Duodenal mucosa (tissue), 2 donors: ENCODE results near the gene IGSF5.
"Not testable (repeated sequence)": the region's sequence is repeated elsewhere in the genome, so short reads cannot be mapped to it uniquely, and the experiment has no call there.

ENCODE experiments used
- H3K27ac ChIP-seq: one replicate; pipeline ENCODE4 v1.7.0; 2013; ENCODE audit warnings: low read depth, low read length
- H3K27me3 ChIP-seq, 2 donors: one replicate each; pipeline ENCODE4 v1.7.0; 2013; ENCODE audit warnings: low read length in 2 of 2, control low read depth in 1 of 2; ENCODE audit not compliant: insufficient read depth in 2 of 2, control insufficient read depth in 1 of 2
- H3K36me3 ChIP-seq, 2 donors: one replicate each; pipeline ENCODE4 v1.7.0; 2013; ENCODE audit warnings: low read length in 2 of 2, control low read depth in 1 of 2; ENCODE audit not compliant: insufficient read depth in 2 of 2, control insufficient read depth in 1 of 2
- H3K4me1 ChIP-seq, 2 donors: one replicate each; pipeline ENCODE4 v1.7.0; 2013; ENCODE audit warnings: low read length in 2 of 2, control low read depth in 1 of 2; ENCODE audit not compliant: insufficient read depth in 2 of 2, control insufficient read depth in 1 of 2
- H3K4me3 ChIP-seq, 2 donors: one replicate each; pipeline ENCODE4 v1.7.0; 2013; ENCODE audit warnings: low read length in 2 of 2, low read depth in 1 of 2
- H3K9ac ChIP-seq, 2 donors: one replicate each; pipeline ENCODE4 v1.7.0; 2013; ENCODE audit warnings: low read length in 2 of 2, low read depth in 1 of 2
- H3K9me3 ChIP-seq, 2 donors: one replicate each; pipeline ENCODE4 v1.7.0; 2013; ENCODE audit warnings: low read length in 2 of 2, control low read depth in 1 of 2; ENCODE audit not compliant: control insufficient read depth in 1 of 2

Gene IGSF5

GRCh38 chr21:39744883-39745282 lies at the start of gene IGSF5:
Gene IGSF5 (plus strand): TSS chr21:39745183. CDS start chr21:39745510, 327 bp downstream.
- not testable (repeated sequence) for H3K36me3 ChIP-seq, H3K9me3 ChIP-seq, H3K4me3 ChIP-seq, H3K27ac ChIP-seq, H3K27me3 ChIP-seq, H3K4me1 ChIP-seq, H3K9ac ChIP-seq

- peaks cover 3 to 6% of the 10 kb centered on the region in 2 donors for H3K4me1 ChIP-seq
- H3K27ac ChIP-seq: no peak overlapping the region
- H3K9me3 ChIP-seq: no peaks in the 10 kb centered on the region
- no peak overlapping the region for H3K4me3 ChIP-seq
- H3K36me3 ChIP-seq: no peaks in the 10 kb centered on the region
- no peak overlapping the region for H3K9ac ChIP-seq
- H3K27me3 ChIP-seq: no peaks in the 10 kb centered on the region
Measured at GRCh38 chr21:39696196-39696595, 48.8 kb upstream of the IGSF5 start.

- no peaks in the 10 kb centered on the region for H3K9me3 ChIP-seq
Measured at GRCh38 chr21:39696618-39697017, 48.4 kb upstream of the IGSF5 start.

GRCh38 chr21:39700318-39700717 lies 44.7 kb upstream of the IGSF5 start:
- peaks cover 0 to 4% of the 10 kb centered on the region in 2 donors for H3K9me3 ChIP-seq
- no peak overlapping the region for H3K9ac ChIP-seq
- no peak overlapping the region for H3K4me3 ChIP-seq
- H3K4me1 ChIP-seq: peaks cover 3 to 14% of the 10 kb centered on the region in 2 donors
- H3K27me3 ChIP-seq: no peaks in the 10 kb centered on the region
- no peaks in the 10 kb centered on the region for H3K36me3 ChIP-seq
- no peak overlapping the region for H3K27ac ChIP-seq

More at GRCh38 chr21:39696618-39697017, 48.4 kb upstream of the IGSF5 start:
- Histone ChIP-seq H3K36me3 (no peaks in the 10 kb centered on the region), H3K27ac (no peak overlapping the region), H3K9ac (no peak overlapping the region), H3K27me3 (no peaks in the 10 kb centered on the region), H3K4me3 (no peak overlapping the region), H3K4me1 (peaks cover 3 to 10% of the 10 kb centered on the region in 2 donors)

- no peak overlapping the region for H3K9ac ChIP-seq
- H3K9me3 ChIP-seq: peaks cover 0 to 4% of the 10 kb centered on the region in 2 donors
- H3K27ac ChIP-seq: no peak overlapping the region
- H3K36me3 ChIP-seq: no peaks in the 10 kb centered on the region
- H3K27me3 ChIP-seq: no peaks in the 10 kb centered on the region
- no peak overlapping the region for H3K4me3 ChIP-seq
- H3K4me1 ChIP-seq: peaks cover 0 to 24% of the 10 kb centered on the region in 2 donors
Measured at GRCh38 chr21:39703578-39703977, 41.4 kb upstream of the IGSF5 start.

- H3K27ac ChIP-seq: no peak overlapping the region
- H3K9me3 ChIP-seq: peaks cover 0 to 4% of the 10 kb centered on the region in 2 donors
- H3K9ac ChIP-seq: no peak overlapping the region
Measured at GRCh38 chr21:39705849-39706248, 39.1 kb upstream of the IGSF5 start.

GRCh38 chr21:39707316-39707715 lies 37.7 kb upstream of the IGSF5 start:
- H3K4me1 ChIP-seq: peaks cover 0 to 22% of the 10 kb centered on the region in 2 donors
- H3K27me3 ChIP-seq: no peaks in the 10 kb centered on the region
- H3K36me3 ChIP-seq: no peaks in the 10 kb centered on the region

More at GRCh38 chr21:39705849-39706248, 39.1 kb upstream of the IGSF5 start:
- H3K4me1 ChIP-seq: peaks cover 0 to 31% of the 10 kb centered on the region in 2 donors
- no peaks in the 10 kb centered on the region for H3K36me3 ChIP-seq
- no peaks in the 10 kb centered on the region for H3K27me3 ChIP-seq
- no peak overlapping the region for H3K4me3 ChIP-seq

GRCh38 chr21:39710866-39711265 lies 34.1 kb upstream of the IGSF5 start:
- Histone ChIP-seq H3K27ac (no peak overlapping the region), H3K27me3 (no peaks in the 10 kb centered on the region), H3K4me1 (peaks cover 5 to 27% of the 10 kb centered on the region in 2 donors), H3K9ac (no peak overlapping the region), H3K36me3 (no peaks in the 10 kb centered on the region), H3K4me3 (no peak overlapping the region), H3K9me3 (no peaks in the 10 kb centered on the region)

More at GRCh38 chr21:39707316-39707715, 37.7 kb upstream of the IGSF5 start:
- H3K4me3 ChIP-seq: no peak overlapping the region
- peaks cover 0 to 4% of the 10 kb centered on the region in 2 donors for H3K9me3 ChIP-seq
- H3K27ac ChIP-seq: no peak overlapping the region
- H3K9ac ChIP-seq: no peak overlapping the region

GRCh38 chr21:39712273-39712672 lies 32.7 kb upstream of the IGSF5 start:
- Histone ChIP-seq H3K4me3 (no peak overlapping the region), H3K9ac (no peak overlapping the region), H3K27ac (no peak overlapping the region), H3K9me3 (no peaks in the 10 kb centered on the region), H3K4me1 (peaks cover 5 to 20% of the 10 kb centered on the region in 2 donors), H3K36me3 (no peaks in the 10 kb centered on the region), H3K27me3 (no peaks in the 10 kb centered on the region)

- no peaks in the 10 kb centered on the region for H3K27me3 ChIP-seq
- H3K9ac ChIP-seq: no peak overlapping the region
- no peak overlapping the region for H3K4me3 ChIP-seq
- H3K27ac ChIP-seq: no peak overlapping the region
- H3K4me1 ChIP-seq: peaks cover 5 to 15% of the 10 kb centered on the region in 2 donors
- no peaks in the 10 kb centered on the region for H3K36me3 ChIP-seq
- H3K9me3 ChIP-seq: no peaks in the 10 kb centered on the region
Measured at GRCh38 chr21:39712976-39713375, 32.0 kb upstream of the IGSF5 start.

- Histone ChIP-seq H3K4me1 (peaks cover 5 to 15% of the 10 kb centered on the region in 2 donors), H3K9me3 (no peaks in the 10 kb centered on the region), H3K9ac (no peak overlapping the region), H3K4me3 (no peak overlapping the region), H3K36me3 (no peaks in the 10 kb centered on the region), H3K27me3 (no peaks in the 10 kb centered on the region), H3K27ac (no peak overlapping the region)
Measured at GRCh38 chr21:39713905-39714304, 31.1 kb upstream of the IGSF5 start.
